OCI-LY1 (cell line): ENCODE results near the gene LRRC14B.

ENCODE experiments used
- H2AFZ ChIP-seq: fragments of 200-600 bp; sonication (generic), shearing (Covaris generic); 2 replicates; pipeline ENCODE4 v1.6.0; 2014; ENCODE audit warnings: antibody characterized with exemption, mild to moderate bottlenecking, low read length
- H3F3A ChIP-seq: fragments of 200-600 bp; sonication (generic), shearing (Covaris generic); 2 replicates; pipeline ENCODE4 v1.6.0; 2014; ENCODE audit warnings: mild to moderate bottlenecking, antibody characterized with exemption, low read length, moderate library complexity; ENCODE audit not compliant: insufficient read depth
- H3K27ac ChIP-seq: fragments of 200-600 bp; sonication (generic); 2 replicates; pipeline ENCODE4 v1.5.1; 2014; ENCODE audit warnings: low read length, mixed run types, mild to moderate bottlenecking, low read depth; ENCODE audit not compliant: poor library complexity, severe bottlenecking
- H3K27me3 ChIP-seq: fragments of 200-600 bp; sonication (generic); 2 replicates; pipeline ENCODE4 v1.6.0; 2014; ENCODE audit warnings: antibody characterized with exemption, mild to moderate bottlenecking, low read length, moderate library complexity; ENCODE audit not compliant: insufficient read depth
- H3K36me3 ChIP-seq: fragments of 200-600 bp; sonication (generic); 2 replicates; pipeline ENCODE4 v1.6.1; 2014; ENCODE audit warnings: mild to moderate bottlenecking, antibody characterized with exemption, low read length, moderate library complexity, mixed read lengths; ENCODE audit not compliant: insufficient read depth
- H3K4me1 ChIP-seq: fragments of 200-600 bp; sonication (generic); 2 replicates; pipeline ENCODE4 v1.5.1; 2014; ENCODE audit warnings: mild to moderate bottlenecking, low read length, moderate library complexity; ENCODE audit not compliant: insufficient read depth, severe bottlenecking
- H3K4me2 ChIP-seq: fragments of 200-600 bp; sonication (generic), shearing (Covaris generic); 2 replicates; pipeline ENCODE4 v1.6.1; 2014; ENCODE audit warnings: low read length
- H3K4me3 ChIP-seq: fragments of 200-600 bp; sonication (generic); 2 replicates; pipeline ENCODE4 v1.5.1; 2014; ENCODE audit warnings: low read length, low read depth, mild to moderate bottlenecking, mixed read lengths; ENCODE audit not compliant: poor library complexity, severe bottlenecking
- H3K79me2 ChIP-seq: fragments of 200-600 bp; shearing (Covaris generic); 2 replicates; pipeline ENCODE4 v1.6.1; 2016; ENCODE audit warnings: mixed run types, low read length, mixed read lengths; ENCODE audit not compliant: insufficient read depth
- H3K9ac ChIP-seq: fragments of 200-600 bp; sonication (generic), shearing (Covaris generic); 2 replicates; pipeline ENCODE4 v1.6.1; 2014; ENCODE audit warnings: mild to moderate bottlenecking, low read length, mixed read lengths
- H3K9me2 ChIP-seq: fragments of 200-600 bp; sonication (generic), shearing (Covaris generic); 2 replicates; pipeline ENCODE4 v1.6.1; 2014; ENCODE audit warnings: low read depth, mild to moderate bottlenecking, low read length, mixed read lengths
- H3K9me3 ChIP-seq: fragments of 200-600 bp; shearing (Covaris generic); 2 replicates; pipeline ENCODE4 v1.6.1; 2014; ENCODE audit warnings: low read length, mixed read lengths
- H4K20me1 ChIP-seq: fragments of 200-600 bp; sonication (generic), shearing (Covaris generic); 2 replicates; pipeline ENCODE4 v1.6.0; 2016; ENCODE audit warnings: mild to moderate bottlenecking, low read length; ENCODE audit not compliant: insufficient read depth
- CTCF ChIP-seq: fragments of 200-600 bp; sonication (generic), shearing (Covaris generic); IDR thresholded peaks from 2 replicates; pipeline ENCODE4 v1.5.1; 2017; ENCODE audit warnings: mild to moderate bottlenecking, antibody characterized with exemption, low read length, moderate library complexity, mixed read lengths
- EZH2 ChIP-seq: fragments of 200-600 bp; sonication (generic), shearing (Covaris generic); IDR thresholded peaks from 2 replicates; pipeline ENCODE4 v1.8.0; 2017; ENCODE audit warnings: borderline replicate concordance, mixed run types, mild to moderate bottlenecking, antibody characterized with exemption, low read length, moderate library complexity, mixed read lengths

The LRRC14B gene

GRCh38 chr5:181160-181559 lies 10.1 kb upstream of the LRRC14B start:
- Histone ChIP-seq H2AFZ (no peak overlapping the region), H3K27me3 (peaks cover 5% of the 10 kb centered on the region), H3K9ac (no peak overlapping the region), H3F3A (no peaks in the 10 kb centered on the region), H3K79me2 (no peaks in the 10 kb centered on the region), H3K36me3 (no peaks in the 10 kb centered on the region), H3K9me2 (no peaks in the 10 kb centered on the region), H4K20me1 (no peaks in the 10 kb centered on the region), H3K4me3 (no peak overlapping the region), H3K4me2 (no peak overlapping the region), H3K27ac (no peak overlapping the region), H3K9me3 (no peaks in the 10 kb centered on the region), H3K4me1 (no peaks in the 10 kb centered on the region)
- TF ChIP-seq EZH2 (no peak), CTCF (no peak)

GRCh38 chr5:181566-181965 lies 9.7 kb upstream of the LRRC14B start:
- H3K4me2 ChIP-seq, result no peak overlapping the region
- H4K20me1 ChIP-seq, result no peaks in the 10 kb centered on the region
- no peak overlapping the region for H3K4me3 ChIP-seq
- H3K4me1 ChIP-seq, result no peaks in the 10 kb centered on the region
- H3K9ac ChIP-seq, result no peak overlapping the region
- H3K9me2 ChIP-seq, result no peaks in the 10 kb centered on the region
- no peaks in the 10 kb centered on the region for H3K36me3 ChIP-seq
- no peak overlapping the region for H2AFZ ChIP-seq
- peaks cover 5% of the 10 kb centered on the region for H3K27me3 ChIP-seq
- TF ChIP-seq EZH2 (no peak), CTCF (no peak)
- H3K79me2 ChIP-seq, result no peaks in the 10 kb centered on the region
- H3F3A ChIP-seq, result no peaks in the 10 kb centered on the region
- no peaks in the 10 kb centered on the region for H3K9me3 ChIP-seq
- H3K27ac ChIP-seq, result no peak overlapping the region

- Histone ChIP-seq H3K4me2 (no peak overlapping the region), H3K36me3 (no peaks in the 10 kb centered on the region)
These were observed 9.2 kb upstream of the LRRC14B start for GRCh38 chr5:182126-182525.

More at GRCh38 chr5:182126-182525, 9.2 kb upstream of the LRRC14B start:
- no peaks in the 10 kb centered on the region for H3K79me2 ChIP-seq
- TF ChIP-seq EZH2, result no peak
- TF ChIP-seq CTCF, result no peak
- no peaks in the 10 kb centered on the region for H3K4me1 ChIP-seq
- no peaks in the 10 kb centered on the region for H4K20me1 ChIP-seq
- no peak overlapping the region for H3K4me3 ChIP-seq
- H3K27ac ChIP-seq, result no peak overlapping the region
- H3K9me3 ChIP-seq, result no peaks in the 10 kb centered on the region
- no peak overlapping the region for H2AFZ ChIP-seq
- H3F3A ChIP-seq, result no peaks in the 10 kb centered on the region
- peaks cover 5% of the 10 kb centered on the region for H3K27me3 ChIP-seq
- H3K9ac ChIP-seq, result no peak overlapping the region
- no peaks in the 10 kb centered on the region for H3K9me2 ChIP-seq
